Measurements from ENCODE around the gene PNMA1.

The PNMA1 gene

GRCh38 chr14:73678698-73679097 is 35.5 kb downstream of the PNMA1 start:
- no peak for DNase-seq (ENCODE audit: low spot score)
- no peak for TF ChIP-seq CTCF (IDR thresholded peaks at IDR 0.05; ENCODE audit: extremely low read depth, missing control alignments)

GRCh38 chr14:73674986-73675385 is 39.2 kb downstream of the PNMA1 start:
- DNase-seq (ENCODE audit: low spot score), result no peak
- no peak for TF ChIP-seq CTCF (IDR thresholded peaks at IDR 0.05; ENCODE audit: extremely low read depth, missing control alignments)

- no peak for TF ChIP-seq CTCF (IDR thresholded peaks at IDR 0.05; ENCODE audit: extremely low read depth, missing control alignments)
- no peak for DNase-seq (ENCODE audit: low spot score)
These were observed 46.3 kb downstream of the PNMA1 start for GRCh38 chr14:73667854-73668253.

- TF ChIP-seq CTCF (IDR thresholded peaks at IDR 0.05; ENCODE audit: extremely low read depth, missing control alignments), result no peak
- no peak for DNase-seq (ENCODE audit: low spot score)
These were observed 47.6 kb downstream of the PNMA1 start for GRCh38 chr14:73666583-73666982.

GRCh38 chr14:73665130-73665529 is 49.1 kb downstream of the PNMA1 start:
- TF ChIP-seq CTCF (IDR thresholded peaks at IDR 0.05; ENCODE audit: extremely low read depth, missing control alignments), result no peak
- DNase-seq (ENCODE audit: low spot score), result no peak

GRCh38 chr14:73663548-73664212 is 50.5 kb downstream of the PNMA1 start:
- TF ChIP-seq CTCF (IDR thresholded peaks at IDR 0.05; ENCODE audit: extremely low read depth, missing control alignments), result no peak
- no peak for DNase-seq (ENCODE audit: low spot score)

- TF ChIP-seq CTCF (IDR thresholded peaks at IDR 0.05; ENCODE audit: extremely low read depth, missing control alignments), result no peak
- DNase-seq (ENCODE audit: low spot score), result no peak
These were observed 51.7 kb downstream of the PNMA1 start for GRCh38 chr14:73662487-73662943.

Measured in GM20000 (cell line).